ENCODE measurements around the gene CASQ1. TPM values are rescaled to one million over a fixed set of nuclear protein-coding genes. Genes with fewer than 3 reads are reported as not detected.

CASQ1 gene
- total RNA-seq, 1 experiment from 2014 or later: 0.22 TPM

GRCh38 chr1:160205242-160206035, 15.1 kb downstream of the CASQ1 start, which contains the start of gene PEA15:
Gene PEA15 (plus strand): TSS chr1:160205384. CDS start chr1:160211545, 6,161 bp downstream.
- peak; percentile 65 for DNase-seq (ENCODE audit: low spot score)

- peak; percentile 87 for DNase-seq (ENCODE audit: low spot score)
These were observed 15.6 kb downstream of the CASQ1 start for GRCh38 chr1:160206036-160206389.

GRCh38 chr1:160206421-160207117, 16.2 kb downstream of the CASQ1 start:
- DNase-seq (ENCODE audit: low spot score): peak; percentile 95

- no peak for DNase-seq (ENCODE audit: low spot score)
These were observed 16.8 kb downstream of the CASQ1 start for GRCh38 chr1:160207118-160207650.

GRCh38 chr1:160207771-160208556, 17.6 kb downstream of the CASQ1 start:
- DNase-seq (ENCODE audit: low spot score): no peak

GRCh38 chr1:160208557-160209320, 18.4 kb downstream of the CASQ1 start:
- DNase-seq (ENCODE audit: low spot score): no peak

- no peak for DNase-seq (ENCODE audit: low spot score)
These were observed 19.1 kb downstream of the CASQ1 start for GRCh38 chr1:160209321-160210046.

- DNase-seq (ENCODE audit: low spot score): no peak
These were observed 20.2 kb downstream of the CASQ1 start for GRCh38 chr1:160210561-160210960.

- no peak for DNase-seq (ENCODE audit: low spot score)
These were observed 20.8 kb downstream of the CASQ1 start for GRCh38 chr1:160211046-160211790.

- DNase-seq (ENCODE audit: low spot score): no peak
These were observed 24.2 kb downstream of the CASQ1 start for GRCh38 chr1:160214481-160215140.

GRCh38 chr1:160216301-160216700, 25.9 kb downstream of the CASQ1 start:
- DNase-seq (ENCODE audit: low spot score): no peak

GRCh38 chr1:160217481-160218051, 27.2 kb downstream of the CASQ1 start:
- no peak for DNase-seq (ENCODE audit: low spot score)

GRCh38 chr1:160219062-160219929, 28.9 kb downstream of the CASQ1 start:
- peak; percentile 86 for DNase-seq (ENCODE audit: low spot score)

- no peak for DNase-seq (ENCODE audit: low spot score)
These were observed 29.9 kb downstream of the CASQ1 start for GRCh38 chr1:160220301-160220700.

- no peak for DNase-seq (ENCODE audit: low spot score)
These were observed 30.7 kb downstream of the CASQ1 start for GRCh38 chr1:160221089-160221488.

- DNase-seq (ENCODE audit: low spot score): no peak
These were observed 32.2 kb downstream of the CASQ1 start for GRCh38 chr1:160222546-160222945.

- DNase-seq (ENCODE audit: low spot score): no peak
These were observed 34.2 kb downstream of the CASQ1 start for GRCh38 chr1:160224606-160225005.

- DNase-seq (ENCODE audit: low spot score): no peak
These were observed 35.0 kb downstream of the CASQ1 start for GRCh38 chr1:160225345-160225744.
